IgD-negative memory B cell (primary cell): Measurements from ENCODE around the gene GOLGA8B. TPM values are rescaled to one million over a fixed set of nuclear protein-coding genes. Genes with fewer than 3 reads are reported as not detected.
"Not testable (repeated sequence)": the region's sequence is repeated elsewhere in the genome, so short reads cannot be mapped to it uniquely, and the experiment has no call there.

Source experiments
- H3K27ac Mint-ChIP-seq, 3 donors: one replicate each; pipeline ENCODE4 v1.8.0; 2020 to 2022; ENCODE audit warnings: mild to moderate bottlenecking in 3 of 3, mixed read lengths in 3 of 3, moderate library complexity in 1 of 3
- H3K27me3 Mint-ChIP-seq: one replicate; pipeline ENCODE4 v1.8.0; 2021; ENCODE audit warnings: mixed read lengths
- H3K36me3 Mint-ChIP-seq: one replicate; pipeline ENCODE4 v1.8.0; 2020; ENCODE audit warnings: mild to moderate bottlenecking, mixed read lengths
- H3K4me1 Mint-ChIP-seq, 3 donors: one replicate each; pipeline ENCODE4 v1.8.0; 2020 to 2022; ENCODE audit warnings: mixed read lengths in 3 of 3, mild to moderate bottlenecking in 1 of 3
- H3K4me3 Mint-ChIP-seq, 4 donors: one replicate each; pipeline ENCODE4 v1.8.0; 2020 to 2022; ENCODE audit warnings: mild to moderate bottlenecking in 4 of 4, mixed read lengths in 4 of 4, moderate library complexity in 3 of 4
- H3K9me3 Mint-ChIP-seq, 3 donors: one replicate each; pipeline ENCODE4 v1.8.0; 2020 to 2021; ENCODE audit warnings: mixed read lengths in 3 of 3, mild to moderate bottlenecking in 1 of 3
- polyA plus RNA-seq: library from polyadenylated mRNA; unstranded; fragments of 300-500 nt; fragmentation: Illumina TruSeq; gene quantifications from one replicate; pipeline ENCODE4 v1.2.3, GENCODE V29; 2021

Gene GOLGA8B
- polyA plus RNA-seq, 1 donor from 2014 or later, result 7.6 TPM

DNA sequence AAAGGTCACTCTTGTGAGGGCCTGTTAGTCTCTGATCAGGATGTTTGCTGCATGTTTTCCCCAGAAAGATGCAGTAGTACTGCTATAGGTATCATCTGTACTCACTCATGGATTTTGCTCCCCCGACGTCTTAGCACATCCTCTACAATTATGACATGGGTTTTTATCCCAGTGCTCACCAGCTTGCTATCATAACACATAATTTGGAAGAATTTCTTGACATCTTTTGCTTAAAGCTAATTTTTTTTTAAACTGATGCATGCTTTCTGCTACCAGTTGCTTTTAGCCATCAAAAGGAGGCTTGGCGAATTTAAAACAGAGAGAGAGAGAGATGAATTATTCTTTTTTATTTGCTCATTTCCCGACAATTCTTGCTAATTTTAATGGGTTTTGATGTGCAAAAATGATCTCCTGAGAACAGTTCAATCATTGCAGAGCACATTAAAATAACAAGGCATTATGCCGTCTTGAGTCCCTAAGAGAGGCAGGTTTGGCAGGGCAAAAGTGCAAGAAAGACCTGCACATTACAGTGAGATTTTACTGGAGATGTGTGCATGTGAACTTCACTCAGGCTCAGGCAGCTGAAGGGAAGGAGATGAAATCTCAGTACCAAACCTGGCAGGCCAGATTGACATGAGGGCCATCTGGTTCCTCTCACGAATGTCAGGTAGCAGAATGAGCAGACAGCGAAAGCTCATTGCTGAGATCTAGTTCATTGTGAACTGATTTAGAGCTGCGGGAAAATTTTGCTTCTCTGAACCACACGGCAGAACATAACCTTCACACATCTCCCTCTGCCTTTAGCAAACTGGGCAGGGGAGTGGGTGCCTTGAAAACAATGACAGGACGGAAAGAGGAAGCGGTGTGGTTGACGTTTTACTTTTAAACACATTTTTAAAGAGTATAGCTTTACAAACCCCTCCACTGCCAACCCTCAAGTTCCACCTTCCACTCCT lies 25.9 kb upstream of the GOLGA8B start:
- Mint-ChIP-seq H3K27me3 (peaks cover 19% of the 10 kb centered on the region), H3K4me3 (no peak overlapping the region), H3K9me3 (peaks cover 0 to 3% (median 0%) of the 10 kb centered on the region in 3 donors), H3K4me1 (peaks cover 1 to 4% (median 2%) of the 10 kb centered on the region in 3 donors), H3K27ac (no peak overlapping the region), H3K36me3 (no peaks in the 10 kb centered on the region)

DNA sequence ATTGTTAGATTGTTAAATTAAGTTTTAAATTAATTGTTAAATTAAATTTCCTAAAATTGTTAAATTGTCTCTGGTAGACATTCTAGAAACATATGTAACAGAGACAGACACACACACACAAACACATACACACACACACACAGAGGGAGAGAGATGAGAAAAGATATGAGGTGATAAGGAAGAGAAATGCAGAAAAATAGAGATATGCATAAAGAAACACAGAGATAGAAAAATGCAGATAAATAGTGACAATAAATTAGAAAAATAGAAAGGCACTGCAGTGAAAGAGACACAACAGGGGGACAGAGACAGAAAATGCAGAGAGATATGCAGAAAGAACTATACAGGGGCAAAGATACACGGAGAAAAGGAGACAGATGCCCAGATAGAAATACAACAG lies 25.1 kb upstream of the GOLGA8B start:
- Mint-ChIP-seq H3K4me1 (peaks cover 1 to 4% (median 2%) of the 10 kb centered on the region in 3 donors), H3K27me3 (peaks cover 19% of the 10 kb centered on the region), H3K9me3 (peaks cover 0 to 6% (median 0%) of the 10 kb centered on the region in 3 donors), H3K27ac (no peak overlapping the region), H3K36me3 (no peaks in the 10 kb centered on the region), H3K4me3 (no peak overlapping the region)

DNA sequence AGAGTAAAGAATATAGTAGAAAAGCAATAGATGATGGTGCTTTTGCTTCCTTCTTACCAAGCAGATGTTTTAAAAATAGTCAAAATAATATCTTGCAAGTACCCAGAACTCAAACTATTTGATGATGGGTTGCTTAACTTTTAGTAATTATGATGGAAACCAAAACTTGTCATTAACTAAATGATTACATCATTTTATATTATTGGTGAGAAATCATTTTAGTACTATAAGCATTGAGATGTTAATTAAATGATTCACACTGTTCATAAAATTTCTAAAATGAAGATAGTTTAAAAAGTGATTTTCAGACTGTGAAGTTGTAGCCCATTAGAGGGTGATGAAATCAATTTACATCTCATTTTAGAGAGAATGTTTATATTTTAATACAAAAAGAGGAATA lies 24.4 kb upstream of the GOLGA8B start:
- peaks cover 1 to 4% (median 2%) of the 10 kb centered on the region in 3 donors for H3K4me1 Mint-ChIP-seq
- H3K36me3 Mint-ChIP-seq, result no peaks in the 10 kb centered on the region
- peaks cover 0 to 6% (median 0%) of the 10 kb centered on the region in 3 donors for H3K9me3 Mint-ChIP-seq
- H3K27ac Mint-ChIP-seq, result no peak overlapping the region
- H3K27me3 Mint-ChIP-seq, result peaks cover 19% of the 10 kb centered on the region
- no peak overlapping the region for H3K4me3 Mint-ChIP-seq

DNA sequence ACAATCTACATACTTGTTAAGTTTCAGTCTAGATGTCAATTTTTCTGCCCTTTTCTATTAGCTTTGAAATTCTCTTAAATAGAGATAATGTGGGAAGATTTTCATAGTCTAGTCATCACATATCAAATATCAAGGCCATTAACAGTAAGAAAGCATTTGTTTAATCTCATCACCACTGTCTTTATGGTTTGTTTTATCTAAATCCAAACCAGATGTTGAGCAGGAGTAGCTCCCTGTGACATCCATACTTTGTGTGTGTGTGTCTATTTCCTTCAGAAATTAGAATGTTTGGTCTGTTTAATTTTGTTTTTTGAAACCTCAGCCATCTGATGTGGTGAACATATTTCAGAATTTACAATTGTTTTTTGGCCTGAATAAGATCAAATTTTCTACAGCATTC lies 23.1 kb upstream of the GOLGA8B start:
- Mint-ChIP-seq H3K27me3 (peaks cover 18% of the 10 kb centered on the region), H3K27ac (no peak overlapping the region), H3K9me3 (peaks cover 0 to 6% (median 0%) of the 10 kb centered on the region in 3 donors), H3K36me3 (no peaks in the 10 kb centered on the region), H3K4me1 (peaks cover 1 to 4% (median 2%) of the 10 kb centered on the region in 3 donors), H3K4me3 (no peak overlapping the region)

DNA sequence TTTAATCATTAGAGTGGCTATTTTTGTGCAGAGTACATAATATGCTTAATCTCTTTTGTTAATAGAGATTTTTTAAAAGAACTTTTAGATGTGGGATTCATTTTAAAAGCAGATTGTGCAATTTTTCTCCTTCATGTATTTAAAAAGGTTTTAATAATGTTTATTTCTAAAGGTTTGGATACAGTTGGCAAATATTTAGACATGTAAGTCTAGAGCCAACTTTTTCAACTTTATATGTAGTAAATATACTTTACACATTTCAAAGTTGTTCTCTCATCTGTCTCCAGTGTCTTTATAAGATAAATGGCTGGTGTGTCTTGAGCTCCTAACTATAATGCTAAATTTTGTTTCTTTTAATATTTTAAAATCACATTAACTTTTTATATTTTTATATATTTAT lies 22.7 kb upstream of the GOLGA8B start:
- Mint-ChIP-seq H3K27ac (no peak overlapping the region), H3K27me3 (peaks cover 18% of the 10 kb centered on the region), H3K4me3 (no peak overlapping the region), H3K4me1 (peaks cover 1 to 4% (median 2%) of the 10 kb centered on the region in 3 donors), H3K36me3 (no peaks in the 10 kb centered on the region), H3K9me3 (peaks cover 0 to 6% (median 0%) of the 10 kb centered on the region in 3 donors)

DNA sequence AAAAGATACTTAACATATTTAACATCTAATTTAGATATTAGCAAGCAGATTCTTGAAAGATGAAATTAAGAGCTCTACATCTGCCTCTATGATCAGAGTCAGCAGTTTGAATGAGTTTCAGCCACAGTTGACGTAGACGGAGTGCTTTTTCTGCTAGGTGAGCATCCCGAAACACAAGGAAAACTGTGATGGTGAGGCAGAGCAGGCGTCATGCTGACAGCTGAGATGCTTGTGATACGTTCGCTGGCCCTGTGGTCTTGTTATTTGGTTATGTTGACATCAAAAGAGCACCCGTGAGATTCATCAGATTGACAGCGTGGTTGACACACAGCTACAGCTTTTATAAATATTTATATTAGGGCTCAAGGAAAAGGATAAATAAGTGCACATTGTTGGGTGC lies 19.6 kb upstream of the GOLGA8B start:
- Mint-ChIP-seq H3K36me3 (no peaks in the 10 kb centered on the region), H3K4me3 (no peak overlapping the region), H3K27me3 (peaks cover 7% of the 10 kb centered on the region), H3K27ac (no peak overlapping the region), H3K9me3 (peaks cover 0 to 6% (median 0%) of the 10 kb centered on the region in 3 donors), H3K4me1 (no peaks in the 10 kb centered on the region)

DNA sequence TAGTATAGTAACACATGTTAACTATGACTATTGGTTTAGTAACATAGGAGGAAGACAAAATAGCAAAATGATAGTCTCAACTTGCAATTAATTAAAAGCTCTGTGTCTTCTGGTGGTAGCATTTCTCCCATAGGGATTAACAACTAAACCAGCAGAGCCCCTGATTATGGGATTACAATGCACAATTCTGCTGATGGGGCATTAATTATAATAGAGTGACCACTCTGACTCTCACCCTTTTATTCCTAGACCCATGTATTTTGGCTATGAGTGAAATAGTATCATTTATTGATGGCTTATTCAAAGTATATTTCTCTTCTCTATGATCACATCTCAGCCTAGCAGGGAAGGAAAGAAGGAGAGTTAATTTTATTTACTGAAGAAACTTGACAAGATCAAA lies 17.5 kb upstream of the GOLGA8B start:
- no peak overlapping the region for H3K27ac Mint-ChIP-seq
- no peaks in the 10 kb centered on the region for H3K4me1 Mint-ChIP-seq

DNA sequence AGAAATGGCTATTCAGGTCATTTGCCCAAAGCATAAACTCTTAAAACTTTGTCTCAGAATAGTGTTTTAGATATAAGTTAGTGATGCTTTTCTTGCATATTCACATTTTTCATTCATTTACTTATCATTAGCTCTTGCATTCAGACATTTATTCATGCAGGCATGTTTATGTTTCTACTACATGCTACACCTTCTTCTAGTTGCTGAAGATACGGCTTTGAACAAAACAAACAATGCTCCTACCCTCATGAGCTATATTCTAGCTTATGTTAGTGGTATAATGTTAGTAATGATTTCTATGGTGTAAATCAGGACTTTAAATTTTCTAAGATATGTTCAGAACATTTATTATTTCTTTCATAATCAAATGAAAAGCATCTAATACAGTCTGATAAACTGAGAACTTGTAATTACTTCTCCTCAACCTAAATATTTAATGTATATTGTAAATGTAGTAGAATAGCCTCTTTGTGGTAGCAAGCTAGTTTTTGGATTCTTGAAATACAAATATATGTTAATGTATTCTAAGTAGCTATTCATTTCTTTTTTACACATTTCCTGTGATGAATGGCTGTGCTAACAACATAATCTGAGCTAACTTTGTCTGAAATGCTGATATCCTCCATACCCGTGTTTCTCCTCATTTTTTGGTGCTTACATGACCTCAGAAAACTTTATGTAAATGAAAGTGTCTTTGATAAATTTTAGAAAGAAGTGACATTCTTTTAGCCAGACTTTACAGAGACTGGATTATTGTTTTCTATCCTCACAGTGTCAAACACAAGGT lies 15.5 kb upstream of the GOLGA8B start:
- Mint-ChIP-seq H3K4me3 (no peak overlapping the region), H3K27ac (no peak overlapping the region), H3K36me3 (peaks cover 2% of the 10 kb centered on the region), H3K9me3 (no peaks in the 10 kb centered on the region), H3K27me3 (peaks cover 5% of the 10 kb centered on the region), H3K4me1 (no peaks in the 10 kb centered on the region)

More for the DNA sequence above, 17.5 kb upstream of the GOLGA8B start:
- H3K4me3 Mint-ChIP-seq, result no peak overlapping the region
- H3K27me3 Mint-ChIP-seq, result peaks cover 5% of the 10 kb centered on the region
- peaks cover 2% of the 10 kb centered on the region for H3K36me3 Mint-ChIP-seq
- H3K9me3 Mint-ChIP-seq, result peaks cover 0 to 6% (median 0%) of the 10 kb centered on the region in 3 donors

DNA sequence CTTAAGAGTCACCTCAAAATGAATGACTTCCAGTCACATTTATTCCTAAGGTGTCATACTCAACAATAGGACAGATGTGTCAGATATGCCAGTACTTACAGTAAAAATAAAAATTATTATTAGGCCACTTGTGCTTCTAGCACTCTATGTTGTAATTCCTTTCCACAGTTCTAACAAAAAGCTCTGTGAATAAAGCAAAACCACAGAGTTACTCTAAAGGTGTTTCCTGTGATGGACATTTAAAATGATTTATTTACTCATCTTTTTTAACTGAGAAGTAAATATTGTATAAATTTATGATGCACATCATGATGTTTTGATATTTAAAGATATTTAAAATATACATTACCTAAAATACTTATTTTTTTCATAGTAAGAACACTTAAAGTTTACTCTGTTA lies 13.9 kb upstream of the GOLGA8B start:
- H3K4me1 Mint-ChIP-seq, result no peaks in the 10 kb centered on the region
- peaks cover 2% of the 10 kb centered on the region for H3K36me3 Mint-ChIP-seq

DNA sequence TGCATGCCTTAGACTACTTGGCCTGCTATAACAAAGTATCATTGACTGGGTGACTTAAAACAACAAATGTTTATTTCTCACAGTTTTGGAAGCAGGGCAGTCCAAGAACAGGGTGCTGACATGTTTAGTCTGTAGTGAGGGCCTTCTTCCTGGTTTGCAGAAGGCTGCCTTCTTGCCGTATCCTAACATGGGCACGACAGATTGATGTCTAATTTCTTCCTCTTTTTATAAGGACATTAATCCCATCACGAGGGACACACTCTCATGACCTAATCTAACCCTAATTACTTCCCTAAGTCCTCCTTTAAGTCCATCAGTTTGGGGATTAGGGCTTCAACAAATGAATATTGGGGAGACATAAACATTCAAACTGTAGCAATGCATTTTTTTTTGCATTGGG lies 10.9 kb upstream of the GOLGA8B start:
- peaks cover 0 to 1% (median 0%) of the 10 kb centered on the region in 3 donors for H3K4me1 Mint-ChIP-seq
- H3K36me3 Mint-ChIP-seq, result peaks cover 2% of the 10 kb centered on the region
- H3K4me3 Mint-ChIP-seq, result no peak overlapping the region
- H3K27ac Mint-ChIP-seq, result no peak overlapping the region
- peaks cover 4% of the 10 kb centered on the region for H3K27me3 Mint-ChIP-seq
- no peaks in the 10 kb centered on the region for H3K9me3 Mint-ChIP-seq

More for the DNA sequence above, 13.9 kb upstream of the GOLGA8B start:
- Mint-ChIP-seq H3K4me3 (no peak overlapping the region), H3K27ac (no peak overlapping the region), H3K27me3 (peaks cover 5% of the 10 kb centered on the region), H3K9me3 (no peaks in the 10 kb centered on the region)

DNA sequence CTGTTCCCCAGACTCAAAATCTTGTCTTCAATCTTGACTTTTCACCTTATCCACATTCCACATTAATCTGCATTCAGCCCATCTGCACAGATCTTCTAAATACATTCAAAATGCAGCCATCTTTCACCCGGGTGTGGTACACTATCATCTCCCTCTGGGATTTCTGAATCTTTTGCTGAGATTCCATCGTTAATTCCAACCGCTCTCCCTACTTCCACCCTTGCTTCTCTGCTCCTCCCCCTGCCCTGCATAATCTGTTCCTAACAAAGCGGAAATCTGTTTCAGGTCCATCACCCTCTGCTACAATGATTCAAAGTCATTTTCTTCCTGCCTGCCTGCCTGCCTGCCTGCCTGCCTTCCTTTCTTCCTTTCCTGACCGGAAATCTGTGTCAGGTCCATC lies 7.9 kb upstream of the GOLGA8B start:
- Mint-ChIP-seq H3K27me3 (peaks cover 5% of the 10 kb centered on the region), H3K27ac (no peak overlapping the region), H3K4me3 (no peak overlapping the region), H3K4me1 (peaks cover 4 to 5% (median 5%) of the 10 kb centered on the region in 3 donors), H3K36me3 (no peaks in the 10 kb centered on the region), H3K9me3 (no peaks in the 10 kb centered on the region)

DNA sequence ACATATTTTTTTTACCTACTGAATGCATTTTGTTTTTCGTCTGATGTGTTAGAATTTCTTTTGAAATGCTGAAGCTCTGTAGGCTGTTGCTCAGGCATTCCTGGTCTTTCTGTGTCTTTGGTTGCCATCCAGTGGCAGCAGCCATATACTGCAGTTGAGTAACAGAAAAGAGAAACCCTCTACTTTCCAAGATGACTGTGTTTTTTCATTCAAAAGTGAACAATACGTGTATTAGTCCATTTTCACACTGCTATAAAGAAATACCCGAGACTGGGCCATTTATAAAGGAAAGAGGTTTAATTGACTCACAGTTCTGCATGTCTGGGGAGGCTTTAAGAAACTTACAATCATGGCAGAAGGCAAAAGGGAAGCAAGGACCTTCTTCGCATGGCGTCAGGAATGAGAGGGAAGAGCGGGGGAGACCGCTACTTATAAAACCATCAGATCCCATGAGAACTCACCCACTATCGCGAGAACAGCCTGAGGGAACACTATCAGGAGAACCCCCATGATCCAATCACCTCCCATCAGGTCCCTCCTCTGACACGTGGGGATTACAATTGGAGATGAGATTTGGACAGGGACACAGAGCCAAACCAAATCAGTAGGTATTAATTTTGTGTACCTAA lies 4.7 kb upstream of the GOLGA8B start:
- Mint-ChIP-seq H3K9me3 (no peaks in the 10 kb centered on the region), H3K27ac (no peak overlapping the region), H3K36me3 (no peaks in the 10 kb centered on the region), H3K4me3 (peak overlapping the region in 3 of 4 donors; percentile 50 to 90 (median 53)), H3K4me1 (peaks cover 5 to 9% (median 5%) of the 10 kb centered on the region in 3 donors), H3K27me3 (peaks cover 6% of the 10 kb centered on the region)

DNA sequence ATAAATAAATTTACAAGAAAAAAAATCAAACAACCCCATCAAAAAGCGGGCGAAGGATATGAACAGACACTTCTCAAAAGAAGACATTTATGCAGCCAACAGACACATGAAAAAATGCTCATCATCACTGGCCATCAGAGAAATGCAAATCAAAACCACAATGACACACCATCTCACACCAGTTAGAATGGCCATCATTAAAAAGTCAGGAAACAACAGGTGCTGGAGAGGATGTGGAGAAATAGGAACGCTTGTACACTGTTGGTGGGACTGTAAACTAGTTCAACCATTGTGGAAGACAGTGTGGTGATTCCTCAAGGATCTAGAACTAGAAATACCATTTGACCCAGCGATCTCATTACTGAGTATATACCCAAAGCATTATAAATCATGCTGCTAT lies 2.5 kb upstream of the GOLGA8B start:
- H3K36me3 Mint-ChIP-seq, result not testable (repeated sequence)
- H3K4me3 Mint-ChIP-seq, result peak overlapping the region in 1 of 4 donors; percentile 87

DNA sequence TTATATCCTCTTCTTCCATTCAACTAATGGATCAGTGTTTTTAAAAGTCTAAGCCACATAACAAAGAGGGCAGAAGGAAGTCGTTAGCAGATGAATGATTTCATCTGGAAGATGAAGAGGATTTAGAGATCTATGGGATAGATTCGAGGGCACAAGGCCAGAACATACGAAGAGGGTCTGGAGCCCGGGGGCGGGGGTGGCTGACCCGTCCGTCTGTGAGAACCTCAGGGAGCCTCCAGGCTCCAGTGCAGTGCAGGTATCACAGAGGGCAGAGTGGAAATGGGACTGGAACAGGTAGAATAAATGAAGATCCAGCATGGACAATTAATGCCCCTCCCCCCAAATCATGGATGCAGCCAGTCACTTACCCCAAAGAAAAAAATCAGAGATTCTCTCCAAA lies 1.5 kb upstream of the GOLGA8B start:
- H3K4me1 Mint-ChIP-seq, result peaks cover 11 to 17% (median 11%) of the 10 kb centered on the region in 3 donors
- H3K4me3 Mint-ChIP-seq, result peak overlapping the region; percentile 37 to 87 (median 44)
- H3K27ac Mint-ChIP-seq, result no peak overlapping the region
- H3K36me3 Mint-ChIP-seq, result no peaks in the 10 kb centered on the region
- H3K27me3 Mint-ChIP-seq, result peaks cover 6% of the 10 kb centered on the region
- H3K9me3 Mint-ChIP-seq, result no peaks in the 10 kb centered on the region

More for the DNA sequence above, 2.5 kb upstream of the GOLGA8B start:
- H3K27me3 Mint-ChIP-seq, H3K9me3 Mint-ChIP-seq, H3K27ac Mint-ChIP-seq: not testable (repeated sequence)
- peaks cover 11 to 15% (median 11%) of the 10 kb centered on the region in 3 donors for H3K4me1 Mint-ChIP-seq

DNA sequence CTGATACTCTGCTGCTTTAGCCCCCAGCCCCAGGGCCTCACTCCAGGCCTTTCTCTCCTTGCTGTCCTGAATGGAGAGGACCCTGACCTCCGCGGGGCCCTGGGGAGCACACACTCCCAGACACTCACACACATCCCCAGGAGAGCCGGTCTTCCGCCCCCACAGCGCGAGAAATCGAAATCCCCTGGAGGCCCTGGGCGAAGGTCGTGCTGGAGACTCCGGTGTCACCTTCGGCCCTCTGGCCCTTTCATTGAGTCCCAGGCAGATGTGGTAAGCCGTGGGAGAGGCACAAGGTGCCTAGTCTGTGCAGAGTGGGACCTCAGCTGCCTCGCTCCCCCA lies 848 bp upstream of the GOLGA8B start:
- Mint-ChIP-seq H3K36me3 (no peaks in the 10 kb centered on the region), H3K4me3 (peak overlapping the region; percentile 70 to 91 (median 86)), H3K9me3 (no peaks in the 10 kb centered on the region), H3K27me3 (peaks cover 6% of the 10 kb centered on the region), H3K4me1 (peaks cover 11 to 21% (median 11%) of the 10 kb centered on the region in 3 donors), H3K27ac (no peak overlapping the region)
